IPS-NIHi11 (cell line): ENCODE measurements around the gene CCDC33.

Experiments used
- DNase-seq: peaks from one replicate; pipeline ENCODE4 v3.0.0; 2012; ENCODE audit warnings: mixed read lengths, low spot score

CCDC33 gene

GRCh38 chr15:74259292-74259648 is 23.1 kb downstream of the CCDC33 start:
- no peak for DNase-seq

- no peak for DNase-seq
Measured at GRCh38 chr15:74259821-74260607, 23.9 kb downstream of the CCDC33 start.

- no peak for DNase-seq
Measured at GRCh38 chr15:74261041-74261440, 24.9 kb downstream of the CCDC33 start.

- DNase-seq, result no peak
Measured at GRCh38 chr15:74261685-74262084, 25.6 kb downstream of the CCDC33 start.

- no peak for DNase-seq
Measured at GRCh38 chr15:74262151-74262550, 26.0 kb downstream of the CCDC33 start.

GRCh38 chr15:74262625-74263024 is 26.5 kb downstream of the CCDC33 start:
- no peak for DNase-seq

- no peak for DNase-seq
Measured at GRCh38 chr15:74263466-74263865, 27.3 kb downstream of the CCDC33 start.

GRCh38 chr15:74264081-74264501 is 28.0 kb downstream of the CCDC33 start:
- peak; percentile 49 for DNase-seq

GRCh38 chr15:74265046-74265639 is 29.0 kb downstream of the CCDC33 start:
- DNase-seq, result peak; percentile 90

GRCh38 chr15:74268020-74268419 is 31.9 kb downstream of the CCDC33 start:
- DNase-seq, result no peak

GRCh38 chr15:74269362-74270035 is 33.4 kb downstream of the CCDC33 start:
- DNase-seq, result no peak

GRCh38 chr15:74270155-74270554 is 34.0 kb downstream of the CCDC33 start:
- no peak for DNase-seq

GRCh38 chr15:74270854-74271520 is 34.9 kb downstream of the CCDC33 start:
- peak; percentile 31 for DNase-seq

- DNase-seq, result no peak
Measured at GRCh38 chr15:74272812-74273211, 36.7 kb downstream of the CCDC33 start.

GRCh38 chr15:74274470-74275038 is 38.4 kb downstream of the CCDC33 start:
- no peak for DNase-seq

- peak; percentile 78 for DNase-seq
Measured at GRCh38 chr15:74275957-74276356, 39.8 kb downstream of the CCDC33 start.

GRCh38 chr15:74276560-74276959 is 40.4 kb downstream of the CCDC33 start:
- no peak for DNase-seq

- DNase-seq, result no peak
Measured at GRCh38 chr15:74277242-74277810, 41.2 kb downstream of the CCDC33 start.

- no peak for DNase-seq
Measured at GRCh38 chr15:74278207-74278606, 42.1 kb downstream of the CCDC33 start.

GRCh38 chr15:74281147-74282133 is 45.3 kb downstream of the CCDC33 start:
- DNase-seq, result no peak

GRCh38 chr15:74283368-74283767 is 47.2 kb downstream of the CCDC33 start:
- DNase-seq, result no peak
